Upper lobe of left lung (tissue), 6 donors: ENCODE results near the gene VAMP2. TPM values are rescaled to one million over a fixed set of nuclear protein-coding genes. Genes with fewer than 3 reads are reported as not detected.

Experiments used
- ATAC-seq, 2 donors: fragments of 200-7000 bp; cut with Tn5 transposase; one replicate each; pipeline ENCODE4 v1.9.1; 2022; ENCODE audit warnings: mild to moderate bottlenecking in 2 of 2, moderate library complexity in 2 of 2; ENCODE audit not compliant: low FRiP score in 2 of 2
- DNase-seq, 2 donors: peaks; one replicate each; pipeline ENCODE4 v3.0.0-alpha.2; 2019 to 2020
- H3K27ac ChIP-seq, 4 donors: fragments of 200-600 bp; sonication (generic); one replicate each; pipeline ENCODE4 v1.5.1; 2016 to 2019
- H3K27me3 ChIP-seq, 4 donors: fragments of 200-600 bp; sonication (generic); one replicate each; pipeline ENCODE4 v1.5.1; 2017 to 2019
- H3K36me3 ChIP-seq, 4 donors: fragments of 200-600 bp; sonication (generic); one replicate each; pipeline ENCODE4 v1.5.1; 2016 to 2019
- H3K4me1 ChIP-seq, 4 donors: fragments of 200-600 bp; sonication (generic); one replicate each; pipeline ENCODE4 v1.5.1; 2018 to 2019
- H3K4me3 ChIP-seq, 4 donors: fragments of 200-600 bp; sonication (generic); one replicate each; pipeline ENCODE4 v1.5.1; 2017 to 2019; ENCODE audit warnings: mild to moderate bottlenecking in 2 of 4, moderate library complexity in 1 of 4
- H3K9me3 ChIP-seq, 4 donors: fragments of 200-600 bp; sonication (generic); one replicate each; pipeline ENCODE4 v1.5.1; 2018 to 2019
- CTCF ChIP-seq, 6 experiments: fragments of 450-650 bp in 4 of 6; fragments of 200-600 bp in 2 of 6; sonication (generic) in 2 of 6; IDR thresholded peaks; one replicate each; pipeline ENCODE4 v1.5.1; 2016 to 2019; ENCODE audit warnings: antibody characterized with exemption in 6 of 6
- EP300 ChIP-seq, 4 donors: sonication (generic); formaldehyde crosslinking; IDR thresholded peaks; one replicate each; pipeline ENCODE4 v1.5.1; 2017; ENCODE audit warnings: antibody characterized with exemption in 4 of 4, control low read depth in 2 of 4
- POLR2A ChIP-seq, 4 donors: fragments of 450-650 bp; IDR thresholded peaks; one replicate each; pipeline ENCODE4 v1.5.1; 2016 to 2017; ENCODE audit warnings: antibody characterized with exemption in 4 of 4, mild to moderate bottlenecking in 2 of 4
- POLR2AphosphoS5 ChIP-seq, 2 donors: sonication (generic); formaldehyde crosslinking; IDR thresholded peaks; one replicate each; pipeline ENCODE4 v1.5.1; 2017; ENCODE audit warnings: antibody characterized with exemption in 2 of 2
- WGBS, 2 donors: methylation state at CpG; one replicate each; pipeline ENCODE4 v1.1.5; 2017 to 2018; 5-methylcytosine and 5-hydroxymethylcytosine counted together
- total RNA-seq, 6 donors: library from RNA; depleted of rRNA in 4 of 6; stranded (reverse); fragments of >200 nt in 4 of 6; gene quantifications; one replicate each; pipeline versions ENCODE4 v1.1.0 to v1.2.1, GENCODE V29; 2016 to 2021
- donor health status: DM: no; HTN: no; CAD: no; lungs with moderate emphysema.
- donor health status: DM: no; HTN: yes; CAD: no; lungs with severe emphysema.

VAMP2 gene
- total RNA-seq, 6 donors from 2014 or later, result 27.2 to 75.8 (median 49.8) TPM

GRCh38 chr17:8133941-8134340 lies 28.8 kb downstream of the VAMP2 start:
- no peak overlapping the region for H3K4me3 ChIP-seq
- TF ChIP-seq EP300 (IDR thresholded peaks at IDR 0.05) (no peak), CTCF (IDR thresholded peaks at IDR 0.05) (no peak), POLR2AphosphoS5 (IDR thresholded peaks at IDR 0.05) (no peak), POLR2A (IDR thresholded peaks at IDR 0.05) (no peak)
- H3K36me3 ChIP-seq, result no peaks in the 10 kb centered on the region
- ATAC-seq (no peak), DNase-seq (no peak)
- no peak overlapping the region for H3K27ac ChIP-seq
- H3K27me3 ChIP-seq, result no peaks in the 10 kb centered on the region
- H3K4me1 ChIP-seq, result peaks cover 7 to 11% (median 9%) of the 10 kb centered on the region in 4 donors
- H3K9me3 ChIP-seq, result no peaks in the 10 kb centered on the region
- 89 to 95% methylated on average over 4 of the region's 4 CpGs for WGBS, 2 donors

- no peaks in the 10 kb centered on the region for H3K9me3 ChIP-seq
- ATAC-seq, result peak; percentile 5 to 26
- H3K36me3 ChIP-seq, result no peaks in the 10 kb centered on the region
- TF ChIP-seq CTCF (IDR thresholded peaks at IDR 0.05) (no peak), POLR2AphosphoS5 (IDR thresholded peaks at IDR 0.05) (no peak)
- DNase-seq, result peak in 1 of 2 donors; percentile 22
- no peak overlapping the region for H3K27ac ChIP-seq
- H3K4me1 ChIP-seq, result peaks cover 5 to 8% (median 6%) of the 10 kb centered on the region in 4 donors
- H3K4me3 ChIP-seq, result no peak overlapping the region
- H3K27me3 ChIP-seq, result no peaks in the 10 kb centered on the region
- WGBS, 2 donors, result 78 to 79% methylated on average over 9 to 12 of the region's 12 CpGs
Observed at GRCh38 chr17:8133399-8133798, 29.3 kb downstream of the VAMP2 start.

GRCh38 chr17:8131844-8132441 lies 30.8 kb downstream of the VAMP2 start:
- Histone ChIP-seq H3K36me3 (no peaks in the 10 kb centered on the region), H3K9me3 (no peaks in the 10 kb centered on the region), H3K4me3 (no peak overlapping the region), H3K4me1 (peaks cover 0 to 8% (median 2%) of the 10 kb centered on the region in 4 donors), H3K27ac (no peak overlapping the region), H3K27me3 (peaks cover 0 to 7% (median 0%) of the 10 kb centered on the region in 4 donors)
- DNase-seq (no peak), ATAC-seq (no peak)
- TF ChIP-seq CTCF (IDR thresholded peaks at IDR 0.05) (no peak), POLR2AphosphoS5 (IDR thresholded peaks at IDR 0.05) (no peak), POLR2A (IDR thresholded peaks at IDR 0.05) (no peak), EP300 (IDR thresholded peaks at IDR 0.05) (no peak)
- 71 to 72% methylated on average over 3 of the region's 3 CpGs for WGBS, 2 donors

- peaks cover 0 to 28% (median 13%) of the 10 kb centered on the region in 4 donors for H3K27me3 ChIP-seq
Observed at GRCh38 chr17:8128125-8128784, 34.5 kb downstream of the VAMP2 start.

More at GRCh38 chr17:8128125-8128784, 34.5 kb downstream of the VAMP2 start:
- 82% methylated on average over 14 of the region's 14 CpGs for WGBS, 2 donors
- DNase-seq (no peak), ATAC-seq (no peak)
- TF ChIP-seq EP300 (IDR thresholded peaks at IDR 0.05) (no peak), CTCF (IDR thresholded peaks at IDR 0.05) (no peak), POLR2AphosphoS5 (IDR thresholded peaks at IDR 0.05) (no peak), POLR2A (IDR thresholded peaks at IDR 0.05) (no peak)
- H3K36me3 ChIP-seq, result no peaks in the 10 kb centered on the region
- no peaks in the 10 kb centered on the region for H3K9me3 ChIP-seq
- H3K4me1 ChIP-seq, result peaks cover 32 to 45% (median 36%) of the 10 kb centered on the region in 4 donors
- no peak overlapping the region for H3K27ac ChIP-seq
- no peak overlapping the region for H3K4me3 ChIP-seq
